ENCODE data around the gene BRME1.
"Not testable (repeated sequence)": the region's sequence is repeated elsewhere in the genome, so short reads cannot be mapped to it uniquely, and the experiment has no call there.

Gene BRME1

DNA sequence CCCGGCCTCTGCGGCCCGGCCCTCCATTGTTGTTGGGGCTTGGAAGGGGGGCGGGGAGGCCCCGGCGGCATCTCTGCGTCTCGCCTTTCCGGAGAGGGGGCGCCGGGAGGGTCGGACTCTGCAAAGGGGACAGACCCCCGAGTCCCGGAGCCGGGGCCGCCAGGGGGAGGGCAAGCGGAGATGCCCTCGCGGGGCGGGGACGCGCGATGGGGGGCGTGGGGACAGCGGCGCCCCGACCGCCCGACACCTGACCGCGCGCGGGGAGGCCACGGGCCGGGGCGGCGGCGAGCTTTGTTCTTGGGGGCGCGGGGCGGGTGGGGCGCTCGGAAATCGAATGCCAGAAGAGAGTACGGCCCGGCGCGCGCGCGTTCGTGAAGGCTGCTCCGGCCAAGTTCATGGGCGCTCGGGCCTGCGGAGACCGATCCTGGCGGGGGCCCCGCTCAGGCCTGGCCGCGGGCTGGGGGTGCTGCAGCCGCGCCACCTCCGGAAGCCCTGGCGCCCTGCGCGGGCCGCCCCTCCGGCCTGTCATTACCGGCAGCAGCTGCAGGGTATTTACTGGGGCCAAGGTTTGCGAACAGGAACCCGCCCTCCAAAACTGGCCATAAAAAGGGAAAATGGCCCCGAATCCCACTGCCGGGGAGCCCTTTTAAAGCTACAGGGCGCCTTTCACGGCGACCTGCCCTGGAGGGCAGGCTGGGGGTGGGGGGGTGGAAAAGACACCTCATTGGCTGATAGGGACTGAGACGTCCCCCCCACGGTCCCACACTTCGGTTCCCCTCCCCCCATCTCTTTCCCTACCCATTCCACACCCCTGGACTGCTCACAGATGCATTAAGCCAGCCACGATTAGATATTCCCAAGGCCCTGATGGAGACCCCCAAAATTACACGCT lies 40.1 kb downstream of the BRME1 start:
- peak in 1 of 2 donors; percentile 10 for DNase-seq

DNA sequence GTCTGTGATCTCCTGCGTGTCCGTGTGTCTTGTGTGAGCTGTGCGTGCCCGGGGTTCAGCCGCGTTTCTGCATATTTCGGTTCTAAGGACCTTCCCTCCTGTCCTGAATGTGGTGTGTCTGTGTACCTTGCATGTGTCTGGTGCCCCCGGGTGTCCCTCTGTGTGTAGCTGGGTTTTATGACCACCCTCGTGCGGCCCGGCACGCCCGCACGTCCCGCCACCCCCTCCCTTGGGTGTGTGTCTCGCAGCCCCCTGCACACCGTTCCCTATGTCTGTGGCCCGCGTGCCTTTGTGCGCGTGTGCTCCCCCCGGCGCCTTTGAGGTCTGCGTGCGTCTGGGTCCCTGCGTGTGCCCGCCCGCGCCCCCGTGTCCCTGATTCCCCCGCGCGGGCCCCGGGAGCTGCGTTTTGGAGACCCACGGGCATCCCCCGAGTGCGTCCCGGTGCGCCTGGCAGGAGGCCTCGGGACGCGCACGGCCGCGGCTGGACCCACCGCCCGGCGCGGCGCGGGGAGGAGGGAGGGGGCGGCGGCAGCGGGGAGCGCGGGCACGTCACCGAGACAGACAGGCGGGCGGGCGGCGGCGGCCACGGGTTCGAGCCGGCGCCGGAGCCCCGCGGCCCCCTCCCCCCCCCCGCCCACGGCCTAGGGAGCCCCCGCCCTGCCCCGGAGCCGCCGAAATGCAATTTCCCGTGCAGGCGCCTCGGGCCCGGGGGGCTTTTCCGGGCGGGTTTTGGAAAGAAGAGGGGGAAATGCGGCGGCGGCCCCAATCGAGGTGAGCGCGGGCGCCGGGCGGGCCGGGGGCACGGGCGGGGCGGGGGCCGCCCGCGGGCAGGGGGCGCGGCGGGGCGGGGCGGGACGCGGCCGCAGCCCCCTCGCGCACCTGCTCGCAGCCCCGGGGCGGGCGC lies 41.0 kb downstream of the BRME1 start:
- no peak for DNase-seq

DNA sequence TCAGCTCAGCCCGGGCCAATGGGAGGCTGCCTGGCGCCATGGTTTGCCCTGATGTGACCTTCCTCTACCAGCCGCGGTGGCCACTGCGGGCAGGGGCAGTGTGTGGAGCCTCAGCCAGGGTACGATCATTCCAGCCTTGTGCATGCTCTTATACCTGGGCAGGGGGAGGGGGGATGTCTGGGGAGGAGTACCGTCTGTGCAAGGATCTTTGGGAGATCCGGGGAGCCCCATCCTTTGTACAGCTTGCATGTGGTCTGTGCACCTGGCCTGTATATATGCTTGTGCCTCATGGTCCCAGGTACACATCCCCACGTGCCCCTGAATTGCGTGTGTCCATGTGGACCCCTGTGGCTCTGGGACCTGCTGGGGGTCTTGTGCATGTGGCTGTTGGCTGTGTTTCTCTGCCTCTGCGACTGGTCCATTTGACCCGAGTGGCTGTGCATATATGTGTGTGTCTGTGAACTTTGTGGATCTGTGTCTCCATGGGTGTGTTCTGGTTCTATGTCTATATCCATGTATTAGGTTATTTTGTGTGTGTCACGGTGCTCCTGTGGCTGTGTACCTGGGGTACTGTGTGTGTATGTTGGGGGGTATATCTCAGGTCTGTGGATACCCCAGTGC lies 41.8 kb downstream of the BRME1 start:
- DNase-seq = no peak

DNA sequence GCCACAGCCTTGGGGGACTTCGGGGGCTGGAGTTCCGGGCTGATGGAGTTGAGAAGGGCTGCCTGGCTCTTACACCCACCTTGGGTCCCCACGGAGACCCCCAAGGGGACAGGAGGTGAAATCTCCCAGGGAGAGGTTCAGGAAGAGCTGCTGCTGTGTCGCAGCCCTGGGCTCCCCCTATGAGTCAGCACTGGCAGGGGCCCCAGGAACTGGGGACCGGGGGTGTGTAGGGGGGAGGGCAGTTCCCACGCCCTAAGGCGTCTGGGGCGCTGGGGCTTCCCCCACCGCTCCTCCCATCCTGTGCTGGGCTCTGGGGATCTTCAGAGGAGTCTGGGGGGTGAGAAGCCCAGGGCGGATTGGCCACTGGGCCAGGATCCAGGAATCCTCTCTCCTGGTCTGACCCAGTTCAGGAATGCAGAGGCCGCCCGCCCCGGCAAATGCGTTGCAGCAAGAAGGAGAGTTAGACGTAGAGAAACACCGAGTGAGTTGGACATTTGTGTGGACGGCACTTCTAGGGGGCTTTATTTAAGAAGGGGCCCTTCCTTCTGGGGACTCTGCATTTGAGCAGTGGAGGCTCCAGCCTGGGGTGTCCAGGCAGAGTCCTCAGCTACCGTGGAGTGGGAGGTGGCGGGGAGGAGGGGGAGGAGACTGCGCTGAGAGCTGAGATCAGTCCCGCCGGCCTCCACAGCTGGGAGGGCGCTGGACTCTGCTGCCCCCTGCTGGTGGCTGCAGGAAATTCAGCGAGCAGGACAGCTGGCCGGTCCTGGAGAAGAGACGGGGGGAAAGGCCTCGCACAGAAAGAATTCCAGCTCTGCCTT lies 44.0 kb downstream of the BRME1 start:
- peak; percentile 89 to 91 for DNase-seq

DNA sequence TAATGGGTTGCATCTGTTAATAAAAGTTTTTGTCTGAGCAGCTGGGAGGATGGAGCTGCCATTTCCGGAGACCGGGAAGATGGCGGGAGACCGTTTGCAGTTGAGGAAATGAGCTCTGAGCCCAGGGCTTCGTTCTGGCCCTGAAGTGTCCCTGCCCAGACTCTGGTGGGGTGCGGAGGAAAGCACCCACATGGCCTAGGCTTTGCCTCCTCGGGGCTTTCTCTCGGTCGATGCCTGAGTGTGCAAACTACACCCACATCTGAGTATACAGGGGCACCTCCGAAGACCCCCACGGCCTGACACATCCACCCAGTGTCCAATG lies 44.6 kb downstream of the BRME1 start:
- DNase-seq = peak in 1 of 2 donors; percentile 39

DNA sequence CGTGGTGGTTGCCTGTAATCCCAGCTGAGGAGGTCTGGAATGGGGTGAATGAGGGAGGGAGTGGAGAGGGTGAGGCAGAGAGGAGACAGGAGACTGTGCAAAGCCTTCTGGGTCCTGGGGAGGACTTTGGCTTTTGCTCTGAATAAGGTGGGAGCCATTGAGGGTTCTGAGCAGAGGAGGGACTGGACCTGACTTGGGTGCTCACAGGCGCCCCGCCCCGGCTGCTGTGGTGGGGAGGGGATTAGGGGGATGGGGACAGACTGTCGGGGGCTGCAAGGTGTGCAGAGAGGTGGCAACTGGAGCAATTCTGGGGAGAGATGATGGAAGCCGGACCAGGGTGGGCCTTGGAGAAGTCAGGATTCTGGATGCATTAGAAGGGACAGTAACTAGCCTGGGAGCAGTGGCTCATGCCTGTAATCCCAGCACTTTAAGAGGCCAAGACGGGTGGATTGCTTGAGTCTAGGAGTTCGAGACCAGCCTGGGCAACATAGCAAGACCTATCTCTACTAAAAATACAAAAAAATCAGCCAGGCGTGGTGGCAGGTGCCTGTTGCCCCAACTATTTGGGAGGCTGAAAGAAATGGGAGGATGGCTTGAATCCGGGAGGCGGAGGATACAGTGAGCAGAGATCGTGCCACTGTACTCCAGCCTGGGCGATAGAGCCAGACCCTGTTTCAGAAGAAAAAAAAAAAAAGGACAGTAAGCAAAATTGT lies 45.1 kb downstream of the BRME1 start:
- no peak for DNase-seq

DNA sequence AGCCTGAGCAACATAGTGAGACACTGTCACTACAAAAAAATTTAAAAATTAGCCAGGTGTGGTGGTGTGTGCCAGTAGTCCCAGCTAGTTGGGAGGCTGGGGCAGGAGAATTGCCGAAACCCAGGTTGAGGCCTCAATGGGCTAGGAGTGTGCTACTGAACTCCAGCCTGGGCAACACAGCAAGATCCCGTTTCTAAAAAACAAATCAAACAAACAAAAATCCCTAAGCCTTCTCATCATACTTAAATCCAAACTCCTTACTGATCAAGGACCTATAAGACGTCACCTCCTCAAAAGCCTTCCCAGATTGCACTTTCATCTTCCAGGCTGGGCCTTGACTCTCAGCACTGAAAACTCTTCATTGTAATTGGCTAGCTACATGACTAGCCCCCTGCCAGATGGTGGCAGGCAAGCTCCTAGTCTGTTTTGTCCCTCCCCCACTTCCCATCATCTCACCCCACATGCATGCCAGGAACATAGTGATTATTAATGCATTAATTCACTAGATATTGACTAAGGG lies 46.5 kb downstream of the BRME1 start:
- DNase-seq = no peak

DNA sequence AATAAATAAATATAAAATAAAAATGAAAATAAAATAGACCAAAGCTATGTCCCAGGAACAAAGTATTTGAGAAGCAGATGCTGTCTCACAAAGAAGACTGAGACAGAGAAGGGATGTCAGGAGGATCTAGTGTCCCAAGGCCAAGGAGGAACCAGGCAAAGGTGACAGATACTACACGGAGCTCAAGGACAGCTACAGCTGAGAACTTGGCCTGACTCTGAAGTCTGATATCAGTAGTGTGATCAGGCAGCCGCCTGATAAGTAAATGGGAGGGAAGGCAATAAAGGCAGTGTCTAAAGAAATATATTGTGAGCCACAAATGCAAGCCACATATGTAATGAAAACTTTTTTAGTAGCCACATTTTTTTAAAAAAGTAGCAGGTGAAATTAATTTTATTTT lies 49.4 kb downstream of the BRME1 start:
- no peak for DNase-seq

DNA sequence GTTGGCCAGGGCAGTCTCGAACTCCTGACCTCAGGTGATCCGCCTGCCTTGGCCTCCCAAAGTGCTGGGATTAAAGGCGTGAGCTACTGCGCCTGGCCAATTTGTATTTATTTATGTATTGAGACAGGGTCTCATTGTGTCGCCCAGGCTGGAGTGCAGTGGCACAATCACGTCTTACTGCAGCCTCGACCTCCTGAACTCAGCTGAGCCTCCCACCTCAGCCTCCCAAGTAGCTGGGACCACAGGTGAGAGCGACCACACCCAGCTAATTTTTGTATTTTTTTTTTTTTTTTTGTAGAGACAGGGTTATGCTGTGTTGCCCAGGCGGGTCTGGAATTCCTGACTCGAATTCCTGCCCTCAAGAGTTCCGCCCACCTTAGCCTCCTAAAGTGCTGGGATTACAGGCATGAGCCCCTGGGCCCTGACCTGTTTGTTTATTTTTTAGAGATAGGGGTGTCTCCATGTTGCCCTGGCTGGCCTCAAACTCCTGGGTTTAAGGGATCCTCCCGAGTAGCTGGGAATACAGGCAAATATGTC lies 53.7 kb downstream of the BRME1 start:
- DNase-seq = not testable (repeated sequence)

DNA sequence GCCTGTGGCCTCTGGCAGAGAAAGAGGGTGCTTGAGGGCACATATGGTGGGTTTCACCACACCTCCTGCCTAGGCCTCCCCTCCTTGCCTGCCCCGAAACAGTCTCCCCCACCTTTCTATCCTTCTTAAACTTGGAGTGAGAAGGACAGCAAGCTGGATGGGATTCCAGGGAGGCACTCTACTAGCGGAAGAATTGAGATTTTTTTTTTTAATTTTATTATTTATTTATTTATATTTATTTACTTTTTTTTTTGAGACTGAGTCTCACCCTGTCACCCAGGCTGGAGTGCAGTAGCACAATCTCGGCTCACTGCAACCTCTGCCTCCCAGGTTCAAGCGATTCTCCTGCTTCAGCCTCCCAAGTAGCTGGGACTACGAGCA lies 54.2 kb downstream of the BRME1 start:
- DNase-seq = not testable (repeated sequence)

DNA sequence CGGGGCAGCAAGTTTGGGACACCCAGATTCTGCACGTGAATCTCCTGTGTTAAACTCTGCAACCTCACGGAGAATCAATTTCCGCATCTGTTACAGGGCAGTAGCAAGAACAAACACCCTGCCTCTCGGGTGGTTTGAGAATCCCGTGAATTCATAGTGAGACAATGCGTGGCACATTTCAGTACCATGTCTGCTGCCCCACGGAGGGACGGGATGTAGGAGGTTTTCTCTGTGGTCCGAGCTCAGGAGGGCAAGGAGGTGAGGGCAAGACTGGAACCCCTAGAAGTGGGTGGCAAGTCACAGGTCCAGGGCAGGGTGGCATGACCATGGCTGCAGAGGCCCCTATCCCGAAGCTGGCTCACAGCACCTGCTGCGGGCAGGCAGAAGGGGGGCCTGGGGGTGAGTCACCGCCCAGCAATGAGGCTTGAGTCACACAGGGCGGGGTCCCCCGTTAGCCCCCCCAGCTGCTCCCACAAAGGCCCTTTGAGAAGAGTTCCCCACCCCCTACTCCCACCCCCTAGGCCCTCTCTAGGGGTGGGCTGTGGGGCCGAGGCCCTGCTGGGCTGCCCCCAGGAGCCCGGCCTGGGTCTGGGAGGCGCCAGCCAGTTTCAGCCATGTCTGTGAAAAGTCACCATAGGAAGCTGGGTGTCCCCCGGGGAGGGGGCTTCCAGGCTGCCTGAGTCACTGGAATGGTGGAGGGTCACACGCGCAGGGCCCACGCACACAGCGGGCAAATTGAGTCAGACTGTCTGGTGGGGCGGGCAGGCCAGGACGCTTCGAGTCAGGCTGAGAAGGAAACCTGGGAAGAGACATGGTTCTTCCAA lies 54.8 kb downstream of the BRME1 start:
- DNase-seq = peak; percentile 58 to 86

DNA sequence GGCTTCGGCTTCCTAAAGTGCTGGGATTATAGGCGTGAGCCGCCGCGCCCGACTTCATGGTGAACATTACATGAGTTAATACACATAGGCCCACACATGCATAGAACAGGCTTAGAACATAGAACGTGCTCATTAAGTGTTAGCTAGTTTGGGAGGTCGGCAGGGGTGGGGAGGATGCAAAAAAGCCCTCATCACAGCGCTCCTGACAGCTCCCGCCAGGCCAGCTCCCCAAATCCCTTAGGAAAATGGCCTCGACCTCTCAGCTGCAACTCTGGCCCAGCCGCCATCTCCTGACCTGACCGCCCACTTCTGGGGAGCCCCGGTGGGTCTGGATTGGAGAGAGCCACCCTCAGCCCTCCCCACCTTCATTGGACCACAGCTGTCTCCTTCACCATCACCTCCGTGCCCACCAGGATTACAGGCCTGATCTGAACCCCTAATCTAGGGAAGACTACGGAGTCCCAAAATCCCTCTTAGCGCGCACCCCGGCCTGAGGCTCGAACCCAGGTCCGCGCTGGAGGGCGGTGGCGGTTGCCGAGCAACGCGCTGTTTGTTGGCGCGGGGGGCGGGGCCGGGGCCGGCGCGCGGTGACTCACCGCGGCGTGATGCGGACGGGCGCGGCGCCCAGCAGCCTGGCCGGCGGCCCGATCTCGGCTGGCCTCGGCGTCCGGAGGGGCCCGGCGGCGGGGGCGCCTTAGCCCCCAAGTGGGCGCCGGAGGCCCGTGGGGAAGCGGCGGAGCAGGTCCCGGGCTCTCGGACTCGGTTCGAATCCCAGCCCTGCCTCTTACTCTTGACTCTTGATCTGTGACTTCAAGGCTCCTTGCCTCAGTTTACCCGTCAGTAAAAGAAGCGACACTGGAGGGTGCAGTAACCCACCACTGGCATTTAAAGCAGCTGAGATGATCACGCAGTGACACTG lies 55.7 kb downstream of the BRME1 start:
- DNase-seq = peak; percentile 78 to 90

DNA sequence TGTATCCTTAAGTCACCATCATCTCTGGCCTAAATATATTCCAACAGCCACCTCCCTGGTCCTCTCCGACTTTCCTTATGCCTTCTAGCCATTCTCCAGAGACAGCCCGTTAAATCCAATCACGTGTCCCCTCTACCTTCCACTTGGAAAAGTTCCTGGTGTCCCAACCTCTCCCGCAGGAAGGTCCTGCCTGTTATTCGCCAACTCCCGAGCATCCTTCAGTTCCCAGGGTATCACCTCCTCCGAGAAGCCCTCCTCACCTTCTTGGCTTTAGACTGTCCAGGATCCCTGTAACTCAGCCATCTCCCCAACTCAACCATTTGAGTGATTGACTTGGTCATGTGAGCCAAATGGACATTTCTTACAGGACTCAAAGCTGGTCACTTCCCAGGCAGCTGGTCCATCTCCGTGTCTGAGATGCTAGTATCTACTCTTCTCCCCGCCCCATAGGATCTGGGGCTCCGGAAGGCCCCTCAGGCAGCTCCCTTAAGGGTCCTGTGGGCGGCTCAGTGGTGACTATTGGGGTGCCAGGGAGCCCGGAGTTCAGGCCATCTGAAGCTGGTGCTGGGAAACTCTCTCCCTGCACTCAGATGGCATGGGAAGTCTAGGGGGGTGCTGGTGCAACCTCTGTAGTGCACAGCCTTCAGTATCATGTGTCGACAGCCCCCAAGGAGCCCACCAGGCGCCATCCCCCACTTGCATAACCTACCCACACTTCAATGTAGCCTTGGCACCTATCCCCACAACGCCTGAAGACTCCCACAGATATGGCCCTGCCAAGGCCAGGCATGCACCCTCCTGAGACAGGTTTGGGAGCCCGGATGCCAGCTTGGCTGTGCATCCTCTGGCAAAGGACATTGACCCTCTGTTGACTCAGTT lies 56.9 kb downstream of the BRME1 start:
- DNase-seq = no peak

DNA sequence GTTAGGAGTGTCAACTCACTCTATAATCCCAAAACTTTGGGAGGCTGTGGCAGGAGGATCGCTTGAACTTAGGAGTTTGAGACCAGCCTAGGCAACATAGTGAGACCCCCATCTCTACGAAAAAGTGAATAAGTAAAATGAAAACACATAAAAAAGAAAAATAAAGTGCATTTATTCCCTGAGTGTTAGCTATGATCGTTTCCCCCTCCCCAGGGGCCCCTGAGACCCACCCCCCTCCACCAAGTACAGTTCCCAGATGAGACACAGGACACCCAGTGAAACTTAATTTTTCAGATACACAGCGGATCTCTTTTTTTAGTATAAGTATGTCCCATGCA lies 57.6 kb downstream of the BRME1 start:
- DNase-seq = no peak

DNA sequence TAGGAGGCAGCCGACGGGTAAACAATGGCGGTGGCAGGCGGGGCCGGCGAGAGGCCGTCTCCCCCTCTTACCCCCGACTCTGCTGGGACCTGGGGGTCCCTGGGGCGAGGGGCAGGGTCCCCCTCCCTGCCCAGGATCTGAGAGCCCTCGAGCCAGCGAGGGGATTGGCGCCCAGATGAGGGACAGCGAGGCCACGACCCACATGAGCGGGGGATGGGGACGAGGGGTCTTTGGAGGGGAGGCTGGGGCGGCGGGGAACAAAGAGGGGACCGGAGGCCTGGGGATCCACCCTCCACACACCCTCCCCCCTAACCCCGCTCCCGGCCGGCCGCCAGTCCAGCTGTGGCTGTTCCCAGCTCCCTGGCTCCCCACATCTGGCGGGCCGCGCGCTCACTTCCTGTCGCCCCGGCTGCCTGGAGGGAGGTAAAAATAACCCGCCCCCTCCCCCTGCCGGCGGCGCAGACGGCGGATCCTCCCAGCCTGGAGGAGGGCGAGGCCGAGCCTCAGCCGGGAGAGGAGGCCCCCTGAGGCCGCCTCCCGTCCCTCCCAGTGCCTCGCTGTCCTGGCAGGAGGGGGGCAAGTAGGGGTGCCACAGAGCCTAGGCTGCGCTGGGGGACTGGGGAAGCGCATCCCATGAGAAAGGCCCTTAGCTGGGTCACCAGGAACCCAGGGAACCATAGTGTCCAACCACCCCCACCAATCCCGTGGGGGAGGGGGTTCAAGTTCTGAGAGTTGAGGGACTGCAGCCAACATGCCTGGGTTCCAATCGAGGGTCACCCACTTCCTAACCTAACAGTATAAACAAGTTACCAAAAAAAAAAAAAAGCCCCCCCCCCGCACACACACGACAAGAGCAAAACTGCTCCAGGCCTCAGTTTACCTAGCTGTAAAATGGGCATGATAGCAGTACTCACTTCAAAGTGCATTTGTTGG lies 58.2 kb downstream of the BRME1 start:
- peak; percentile 82 to 89 for DNase-seq

DNA sequence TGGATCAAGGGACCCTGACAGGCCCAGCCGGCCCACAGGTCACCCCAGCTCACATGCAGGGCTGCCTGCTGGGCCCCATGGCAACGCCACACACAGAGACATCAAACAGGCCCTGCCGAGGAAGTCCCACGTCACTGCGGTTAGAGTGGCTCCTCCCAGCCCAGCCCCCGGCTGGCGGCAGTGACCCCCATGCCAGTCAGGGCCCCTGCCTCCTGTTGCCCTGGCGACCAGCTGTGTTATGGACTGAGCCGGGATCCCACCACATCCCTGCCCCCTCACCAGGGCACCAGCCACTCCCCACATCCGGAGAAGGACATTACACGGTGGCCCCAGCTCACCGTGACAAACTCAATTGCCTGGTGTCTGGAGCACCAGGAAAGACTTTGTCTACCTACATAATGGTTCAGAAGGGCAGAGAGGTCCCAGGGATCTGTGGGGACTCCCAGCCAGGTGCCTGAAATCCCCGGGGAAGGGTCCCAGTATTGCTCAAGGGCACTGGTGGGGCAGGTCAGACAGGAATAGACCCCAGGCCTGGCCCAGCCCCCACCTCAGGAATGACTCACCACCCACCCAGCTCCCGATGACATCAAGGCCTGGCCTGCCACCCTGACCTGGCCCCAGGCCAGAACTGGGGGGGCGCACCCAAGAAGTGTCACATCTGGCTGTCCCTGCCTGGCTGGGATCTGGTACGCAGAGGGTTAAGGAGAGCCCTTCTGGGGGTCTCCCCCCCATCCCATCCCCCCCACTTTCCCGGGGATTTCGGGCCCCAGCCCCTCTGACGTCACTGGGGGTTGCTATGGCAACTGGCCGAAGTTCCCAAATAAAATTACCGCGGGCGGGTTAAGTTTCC lies 59.1 kb downstream of the BRME1 start:
- DNase-seq = peak; percentile 86 to 91
